ENCODE measurements around the gene MKRN2OS.

The MKRN2OS gene

GRCh38 chr3:12522721-12523120 lies 22.6 kb downstream of the MKRN2OS start:
- no peak overlapping the region for H3K9ac ChIP-seq
- no peaks in the 10 kb centered on the region for H3K79me2 ChIP-seq (ENCODE audit: insufficient read depth, low read depth)
- no peaks in the 10 kb centered on the region for H4K20me1 ChIP-seq (ENCODE audit: insufficient read depth)
- H3K4me3 ChIP-seq (IDR thresholded peaks at IDR 0.05; ENCODE audit: insufficient read depth, low read depth, low read length) = no peak overlapping the region
- no peaks in the 10 kb centered on the region for H3K36me3 ChIP-seq (ENCODE audit: insufficient read depth)
- H3K27me3 ChIP-seq (ENCODE audit: insufficient read depth, low read depth) = no peaks in the 10 kb centered on the region
- H2AFZ ChIP-seq (ENCODE audit: low read depth) = no peak overlapping the region
- TF ChIP-seq, protein P1, sequence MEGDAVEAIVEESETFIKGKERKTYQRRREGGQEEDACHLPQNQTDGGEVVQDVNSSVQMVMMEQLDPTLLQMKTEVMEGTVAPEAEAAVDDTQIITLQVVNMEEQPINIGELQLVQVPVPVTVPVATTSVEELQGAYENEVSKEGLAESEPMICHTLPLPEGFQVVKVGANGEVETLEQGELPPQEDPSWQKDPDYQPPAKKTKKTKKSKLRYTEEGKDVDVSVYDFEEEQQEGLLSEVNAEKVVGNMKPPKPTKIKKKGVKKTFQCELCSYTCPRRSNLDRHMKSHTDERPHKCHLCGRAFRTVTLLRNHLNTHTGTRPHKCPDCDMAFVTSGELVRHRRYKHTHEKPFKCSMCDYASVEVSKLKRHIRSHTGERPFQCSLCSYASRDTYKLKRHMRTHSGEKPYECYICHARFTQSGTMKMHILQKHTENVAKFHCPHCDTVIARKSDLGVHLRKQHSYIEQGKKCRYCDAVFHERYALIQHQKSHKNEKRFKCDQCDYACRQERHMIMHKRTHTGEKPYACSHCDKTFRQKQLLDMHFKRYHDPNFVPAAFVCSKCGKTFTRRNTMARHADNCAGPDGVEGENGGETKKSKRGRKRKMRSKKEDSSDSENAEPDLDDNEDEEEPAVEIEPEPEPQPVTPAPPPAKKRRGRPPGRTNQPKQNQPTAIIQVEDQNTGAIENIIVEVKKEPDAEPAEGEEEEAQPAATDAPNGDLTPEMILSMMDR (conservative IDR thresholded peaks at IDR 0.05; ENCODE audit: low read depth, low read length) = no peak
- H3K4me1 ChIP-seq (ENCODE audit: low read depth, poor library complexity, severe bottlenecking) = no peaks in the 10 kb centered on the region
- H3K27ac ChIP-seq = no peak overlapping the region
- H3K4me2 ChIP-seq = no peak overlapping the region

DNA sequence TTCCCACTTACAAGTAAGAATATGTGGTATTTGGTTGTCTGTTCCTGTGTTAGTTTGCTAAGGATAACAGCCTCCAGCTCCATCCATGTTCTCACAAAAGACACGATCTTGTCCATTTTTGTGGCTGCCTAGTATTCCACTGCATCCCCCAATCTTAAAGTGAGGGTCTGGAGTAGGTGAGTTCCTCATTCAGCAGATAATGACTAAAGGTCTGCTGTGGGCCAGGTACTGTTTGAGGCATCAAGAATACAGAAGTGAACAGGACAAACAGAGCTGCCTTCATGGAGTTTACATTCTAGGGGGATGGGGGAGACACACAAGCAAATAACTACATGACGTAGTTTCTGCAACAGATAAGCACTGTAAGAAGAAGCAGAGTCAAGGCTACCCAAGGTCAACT lies 24.3 kb downstream of the MKRN2OS start:
- Histone ChIP-seq H3K27ac (no peak overlapping the region), H3K36me3 (ENCODE audit: insufficient read depth) (no peaks in the 10 kb centered on the region), H3K4me2 (no peak overlapping the region), H3K9ac (no peak overlapping the region), H3K27me3 (ENCODE audit: insufficient read depth, low read depth) (no peaks in the 10 kb centered on the region), H4K20me1 (ENCODE audit: insufficient read depth) (no peaks in the 10 kb centered on the region), H2AFZ (ENCODE audit: low read depth) (no peak overlapping the region), H3K4me1 (ENCODE audit: low read depth, poor library complexity, severe bottlenecking) (no peaks in the 10 kb centered on the region), H3K4me3 (IDR thresholded peaks at IDR 0.05; ENCODE audit: insufficient read depth, low read depth, low read length) (no peak overlapping the region), H3K79me2 (ENCODE audit: insufficient read depth, low read depth) (no peaks in the 10 kb centered on the region)
- TF ChIP-seq, protein P1 (conservative IDR thresholded peaks at IDR 0.05; ENCODE audit: low read depth, low read length) = no peak

DNA sequence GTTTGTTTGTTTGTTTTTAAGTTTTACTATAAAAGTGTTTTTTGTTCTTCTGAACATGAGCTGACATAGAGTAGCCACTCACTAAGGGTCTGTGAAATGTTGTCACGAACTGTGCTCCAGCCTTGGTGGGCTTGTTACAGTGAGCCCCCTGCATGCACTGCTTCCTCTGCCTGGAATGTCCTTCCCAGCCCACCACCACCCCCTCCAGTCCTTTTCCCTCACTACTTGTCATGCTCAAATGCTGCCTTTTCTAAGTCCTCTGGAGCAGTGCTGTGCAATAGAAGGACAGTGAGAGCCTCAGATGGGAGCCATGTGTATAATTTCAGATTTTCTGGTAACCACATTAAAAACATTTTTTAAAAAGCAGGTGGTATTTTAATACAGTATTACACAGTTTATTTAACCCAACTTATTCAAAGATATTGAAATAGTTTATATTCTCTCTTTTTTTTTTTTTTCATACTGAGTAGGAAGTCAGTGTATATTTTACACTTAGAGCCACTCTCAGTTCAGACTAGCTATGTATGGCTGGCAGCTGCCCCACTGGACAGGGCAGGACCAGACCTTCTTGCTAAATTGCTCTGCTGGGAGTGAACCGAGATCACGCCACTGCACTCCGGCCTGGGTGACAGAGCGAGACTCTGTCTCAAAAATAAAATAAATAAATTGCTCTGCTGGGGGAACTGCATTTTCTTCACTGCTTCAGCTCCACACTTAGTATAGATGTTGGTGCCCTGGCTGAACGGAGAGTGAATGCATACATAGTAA lies 26.9 kb downstream of the MKRN2OS start:
- Histone ChIP-seq H3K9ac (no peak overlapping the region), H3K4me2 (no peak overlapping the region)

DNA sequence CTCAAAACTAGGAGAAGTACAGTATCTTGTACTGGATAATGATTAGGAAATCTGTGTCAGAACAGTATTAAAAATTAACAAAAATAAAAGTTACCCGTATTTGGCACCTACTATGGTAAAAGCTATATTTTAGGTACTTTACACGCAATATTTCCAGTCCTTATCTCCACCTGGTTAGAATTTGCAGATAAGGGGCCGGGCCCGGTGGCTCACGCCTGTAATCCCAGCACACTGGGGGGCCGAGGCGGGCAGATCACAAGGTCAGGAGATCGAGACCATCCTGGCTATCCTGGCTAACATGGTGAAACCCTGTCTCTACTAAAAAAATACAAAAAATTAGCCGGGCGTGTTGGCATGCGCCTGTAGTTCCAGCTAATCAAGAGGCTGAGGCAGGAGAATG lies 28.4 kb downstream of the MKRN2OS start:
- Histone ChIP-seq H3K27ac (no peak overlapping the region), H3K4me1 (ENCODE audit: low read depth, poor library complexity, severe bottlenecking) (no peaks in the 10 kb centered on the region), H3K9ac (no peak overlapping the region), H3K4me2 (no peak overlapping the region), H3K36me3 (ENCODE audit: insufficient read depth) (no peaks in the 10 kb centered on the region), H3K79me2 (ENCODE audit: insufficient read depth, low read depth) (no peaks in the 10 kb centered on the region), H2AFZ (ENCODE audit: low read depth) (no peak overlapping the region), H3K27me3 (ENCODE audit: insufficient read depth, low read depth) (no peaks in the 10 kb centered on the region), H3K4me3 (IDR thresholded peaks at IDR 0.05; ENCODE audit: insufficient read depth, low read depth, low read length) (no peak overlapping the region), H4K20me1 (ENCODE audit: insufficient read depth) (no peaks in the 10 kb centered on the region)
- TF ChIP-seq, protein P1 (conservative IDR thresholded peaks at IDR 0.05; ENCODE audit: low read depth, low read length) = no peak

More for the DNA sequence above, 26.9 kb downstream of the MKRN2OS start:
- Histone ChIP-seq H3K4me1 (ENCODE audit: low read depth, poor library complexity, severe bottlenecking) (no peaks in the 10 kb centered on the region), H3K79me2 (ENCODE audit: insufficient read depth, low read depth) (no peaks in the 10 kb centered on the region), H4K20me1 (ENCODE audit: insufficient read depth) (no peaks in the 10 kb centered on the region), H3K27me3 (ENCODE audit: insufficient read depth, low read depth) (no peaks in the 10 kb centered on the region), H2AFZ (ENCODE audit: low read depth) (no peak overlapping the region), H3K36me3 (ENCODE audit: insufficient read depth) (no peaks in the 10 kb centered on the region), H3K27ac (no peak overlapping the region), H3K4me3 (IDR thresholded peaks at IDR 0.05; ENCODE audit: insufficient read depth, low read depth, low read length) (no peak overlapping the region)
- TF ChIP-seq, protein P1 (conservative IDR thresholded peaks at IDR 0.05; ENCODE audit: low read depth, low read length) = no peak
